Caco-2 (cell line): ENCODE data around the gene B9D2. TPM values are rescaled to one million over a fixed set of nuclear protein-coding genes. Genes with fewer than 3 reads are reported as not detected.

ENCODE experiments used
- BruUV-seq: library from RNA; stranded (reverse); fragments of 400-500 nt; replicated peaks from 2 replicates; lab custom pipeline; 2021; lab: Mats Ljungman, UMichigan
- CTCF ChIA-PET: fragments of 300-600 bp; sonication (Branson Sonifier 250); formaldehyde crosslinking; loops from one replicate; lab custom pipeline; 2022; ENCODE audit warnings: antibody characterized with exemption; lab: Charles Lee
- POLR2A ChIA-PET: fragments of 300-600 bp; sonication (Branson Sonifier 250); formaldehyde crosslinking; loops from one replicate; lab custom pipeline; 2022; ENCODE audit warnings: antibody characterized with exemption; lab: Charles Lee
- DNase-seq, 2 experiments: peaks; one replicate each; pipeline versions ENCODE4 v3.0.0 to v3.0.0-alpha.2; 2020 to 2022
- H3K27me3 ChIP-seq: replicated peaks from 2 replicates; pipeline ENCODE4 v1.6.0; 2011; ENCODE audit warnings: low read length; ENCODE audit not compliant: control insufficient read depth, insufficient read depth
- H3K36me3 ChIP-seq: 2 replicates; pipeline ENCODE4 v1.5.1; 2011; ENCODE audit warnings: low read length; ENCODE audit not compliant: control insufficient read depth, insufficient read depth
- H3K4me1 ChIP-seq: fragments of 250-450 bp; sonication (Bioruptor Pico); 2 replicates; pipeline ENCODE4 v1.5.1; 2020; ENCODE audit warnings: mild to moderate bottlenecking
- H3K4me3 ChIP-seq: 2 replicates; pipeline ENCODE4 v1.5.1; 2011; ENCODE audit warnings: low read depth, mild to moderate bottlenecking, control low read depth, low read length
- H3K9me3 ChIP-seq: fragments of 250-450 bp; sonication (Bioruptor Pico); 2 replicates; pipeline ENCODE4 v1.5.1; 2020; ENCODE audit warnings: mild to moderate bottlenecking, moderate library complexity
- H3K27ac Mint-ChIP-seq: one replicate; pipeline ENCODE4 v1.8.0; 2022; ENCODE audit warnings: mixed read lengths; ENCODE audit not compliant: unreplicated experiment
- H3K27me3 Mint-ChIP-seq: one replicate; pipeline ENCODE4 v1.8.0; 2022; ENCODE audit warnings: mixed read lengths; ENCODE audit not compliant: insufficient read depth, unreplicated experiment
- H3K36me3 Mint-ChIP-seq: one replicate; pipeline ENCODE4 v1.8.0; 2022; ENCODE audit warnings: mild to moderate bottlenecking, mixed read lengths; ENCODE audit not compliant: insufficient read depth, unreplicated experiment
- H3K4me1 Mint-ChIP-seq: one replicate; pipeline ENCODE4 v1.8.0; 2022; ENCODE audit warnings: low read depth, mixed read lengths; ENCODE audit not compliant: unreplicated experiment
- H3K4me3 Mint-ChIP-seq: one replicate; pipeline ENCODE4 v1.8.0; 2022; ENCODE audit warnings: mild to moderate bottlenecking, moderate library complexity, mixed read lengths; ENCODE audit not compliant: unreplicated experiment
- H3K9me3 Mint-ChIP-seq: one replicate; pipeline ENCODE4 v1.8.0; 2022; ENCODE audit warnings: mixed read lengths; ENCODE audit not compliant: unreplicated experiment
- CTCF ChIP-seq, 2 experiments: fragments of 200-600 bp in 1 of 2; IDR thresholded peaks; 1 replicate in 1 of 2; 2 replicates in 1 of 2; pipeline versions ENCODE4 v1.5.1 to v1.8.0; 2011 to 2022; ENCODE audit warnings: antibody characterized with exemption in 1 of 2, control low read depth in 1 of 2, inconsistent platforms in 1 of 2, low read depth in 1 of 2, low read length in 1 of 2, mild to moderate bottlenecking in 1 of 2, moderate library complexity in 1 of 2; ENCODE audit not compliant: insufficient read depth in 1 of 2, severe bottlenecking in 1 of 2, unreplicated experiment in 1 of 2
- intact Hi-C: fragments of 100-400 bp; cut with micrococcal nuclease; formaldehyde crosslinking; loops from one replicate; pipeline ENCODE4 v1.10.0; 2022; ENCODE audit not compliant: unreplicated experiment
- total RNA-seq: library from RNA; stranded (reverse); gene quantifications from 2 replicates; pipeline ENCODE4 v1.2.3, GENCODE V29; 2022

Gene B9D2
- total RNA-seq, 1 experiment from 2014 or later = 3.6 TPM

GRCh38 chr19:41327076-41327575, 36.8 kb downstream of the B9D2 start:
- Histone ChIP-seq H3K36me3 (no peaks in the 10 kb centered on the region; the same call in 1 of the 2 replicates), H3K4me3 (no peak overlapping the region), H3K4me1 (peaks cover 40% of the 10 kb centered on the region), H3K9me3 (no peaks in the 10 kb centered on the region), H3K27me3 (no peaks in the 10 kb centered on the region)
- H3K27me3 Mint-ChIP-seq = no peaks in the 10 kb centered on the region
- H3K9me3 Mint-ChIP-seq = no peaks in the 10 kb centered on the region
- BruUV-seq = no TSS peak
- peaks cover 34% of the 10 kb centered on the region for H3K4me1 Mint-ChIP-seq
- intact Hi-C loops = no loop called here
- DNase-seq = no peak
- TF ChIP-seq CTCF (IDR thresholded peaks at IDR 0.05; ENCODE audit: insufficient read depth in 1 of 2, low read depth in 1 of 2, low read length in 1 of 2, severe bottlenecking in 1 of 2, unreplicated experiment in 1 of 2) = no peak
- peaks cover 42% of the 10 kb centered on the region for H3K36me3 Mint-ChIP-seq
- CTCF ChIA-PET = no interaction called here
- peak overlapping the region; percentile 58 for H3K27ac Mint-ChIP-seq
- no peak overlapping the region for H3K4me3 Mint-ChIP-seq
- POLR2A ChIA-PET = interaction anchor here (0.6 kb wide), 1 partner anchor 113 kb away, joined by 3 read pairs; no protein-coding TSS in a partner anchor

GRCh38 chr19:41325947-41326706, 37.8 kb downstream of the B9D2 start:
- POLR2A ChIA-PET = no interaction called here
- BruUV-seq = no TSS peak
- Histone ChIP-seq H3K27me3 (no peaks in the 10 kb centered on the region), H3K36me3 (peaks cover 4% of the 10 kb centered on the region; the same call in 1 of the 2 replicates), H3K4me1 (peaks cover 43% of the 10 kb centered on the region), H3K9me3 (no peaks in the 10 kb centered on the region), H3K4me3 (no peak overlapping the region)
- no peak for TF ChIP-seq CTCF (IDR thresholded peaks at IDR 0.05; ENCODE audit: insufficient read depth in 1 of 2, low read depth in 1 of 2, low read length in 1 of 2, severe bottlenecking in 1 of 2, unreplicated experiment in 1 of 2)
- H3K27ac Mint-ChIP-seq = peak overlapping the region; percentile 58
- peak overlapping the region; percentile 54 for H3K4me3 Mint-ChIP-seq
- CTCF ChIA-PET = interaction anchor here (0.9 kb wide), 1 partner anchor 26 kb away, joined by 3 read pairs; no protein-coding TSS in a partner anchor
- H3K36me3 Mint-ChIP-seq = peaks cover 42% of the 10 kb centered on the region
- H3K9me3 Mint-ChIP-seq = no peaks in the 10 kb centered on the region
- peaks cover 34% of the 10 kb centered on the region for H3K4me1 Mint-ChIP-seq
- H3K27me3 Mint-ChIP-seq = no peaks in the 10 kb centered on the region
- no peak for DNase-seq
- intact Hi-C loops = no loop called here

GRCh38 chr19:41325640-41325946, 38.4 kb downstream of the B9D2 start:
- Histone ChIP-seq H3K4me3 (no peak overlapping the region), H3K4me1 (peaks cover 43% of the 10 kb centered on the region), H3K9me3 (no peaks in the 10 kb centered on the region), H3K27me3 (no peaks in the 10 kb centered on the region), H3K36me3 (peaks cover 4% of the 10 kb centered on the region; the same call in 1 of the 2 replicates)
- no peak for TF ChIP-seq CTCF (IDR thresholded peaks at IDR 0.05; ENCODE audit: insufficient read depth in 1 of 2, low read depth in 1 of 2, low read length in 1 of 2, severe bottlenecking in 1 of 2, unreplicated experiment in 1 of 2)
- no TSS peak for BruUV-seq
- Mint-ChIP-seq H3K4me3 (peak overlapping the region; percentile 54), H3K27me3 (no peaks in the 10 kb centered on the region), H3K27ac (no peak overlapping the region), H3K4me1 (peaks cover 34% of the 10 kb centered on the region), H3K9me3 (no peaks in the 10 kb centered on the region), H3K36me3 (peaks cover 46% of the 10 kb centered on the region)
- POLR2A ChIA-PET = interaction anchor here (0.7 kb wide), 2 partner anchors 14 to 114 kb away, joined by 3 read pairs; partner anchors contain the start of gene DMAC2
- CTCF ChIA-PET = interaction anchor here (0.6 to 1.0 kb wide), 3 partner anchors 16 to 27 kb away, joined by 3 to 4 read pairs (median 3); no protein-coding TSS in a partner anchor
- intact Hi-C loops = no loop called here
- DNase-seq = no peak
